NCI-H187 (cell line): ENCODE measurements around the gene EVI5.

Experiments used
- DNase-seq, 2 experiments: peaks; one replicate each; lab custom pipeline; 2025; lab: John Stamatoyannopoulos, UW

The EVI5 gene

GRCh38 chr1:92483610-92484471 lies 301.1 kb downstream of the EVI5 start:
- DNase-seq, result no peak

- DNase-seq, result no peak
These were observed 302.0 kb downstream of the EVI5 start for GRCh38 chr1:92482665-92483609.

- no peak for DNase-seq
These were observed 302.8 kb downstream of the EVI5 start for GRCh38 chr1:92481971-92482664.

GRCh38 chr1:92481599-92481925 lies 303.3 kb downstream of the EVI5 start:
- no peak for DNase-seq

- no peak for DNase-seq
These were observed 303.9 kb downstream of the EVI5 start for GRCh38 chr1:92480813-92481598.

GRCh38 chr1:92480200-92480812 lies 304.6 kb downstream of the EVI5 start:
- no peak for DNase-seq

- DNase-seq, result no peak
These were observed 305.3 kb downstream of the EVI5 start for GRCh38 chr1:92479587-92479986.

- DNase-seq, result no peak
These were observed 306.5 kb downstream of the EVI5 start for GRCh38 chr1:92478393-92478792.

- no peak for DNase-seq
These were observed 308.8 kb downstream of the EVI5 start for GRCh38 chr1:92476071-92476631.

- no peak for DNase-seq
These were observed 309.9 kb downstream of the EVI5 start for GRCh38 chr1:92475029-92475428.

- no peak for DNase-seq
These were observed 311.0 kb downstream of the EVI5 start for GRCh38 chr1:92473781-92474495.

- no peak for DNase-seq
These were observed 314.7 kb downstream of the EVI5 start for GRCh38 chr1:92470216-92470615.

GRCh38 chr1:92466683-92467352 lies 318.1 kb downstream of the EVI5 start:
- no peak for DNase-seq

GRCh38 chr1:92465256-92465647 lies 319.7 kb downstream of the EVI5 start:
- DNase-seq, result no peak

- no peak for DNase-seq
These were observed 320.2 kb downstream of the EVI5 start for GRCh38 chr1:92464588-92465255.

GRCh38 chr1:92461364-92462097 lies 323.4 kb downstream of the EVI5 start:
- DNase-seq, result no peak

GRCh38 chr1:92459871-92460320 lies 325.0 kb downstream of the EVI5 start:
- no peak for DNase-seq
